ENCODE data around the gene KRTAP10-1.

GRCh38 chr21:44517175-44517899, 22.7 kb downstream of the KRTAP10-1 start:
- TF ChIP-seq CTCF (IDR thresholded peaks at IDR 0.05 in 4 of 5, conservative IDR thresholded peaks at IDR 0.05 in 1 of 5) (no peak), POLR2A (IDR thresholded peaks at IDR 0.05) (no peak)
